HG03196 (cell line): ENCODE data around the gene ACACA.

Source experiments
- ATAC-seq: cut with Tn5 transposase; IDR thresholded peaks from one replicate; pipeline ENCODE4 v1.9.1; 2021; ENCODE audit not compliant: unreplicated experiment

ACACA gene

DNA sequence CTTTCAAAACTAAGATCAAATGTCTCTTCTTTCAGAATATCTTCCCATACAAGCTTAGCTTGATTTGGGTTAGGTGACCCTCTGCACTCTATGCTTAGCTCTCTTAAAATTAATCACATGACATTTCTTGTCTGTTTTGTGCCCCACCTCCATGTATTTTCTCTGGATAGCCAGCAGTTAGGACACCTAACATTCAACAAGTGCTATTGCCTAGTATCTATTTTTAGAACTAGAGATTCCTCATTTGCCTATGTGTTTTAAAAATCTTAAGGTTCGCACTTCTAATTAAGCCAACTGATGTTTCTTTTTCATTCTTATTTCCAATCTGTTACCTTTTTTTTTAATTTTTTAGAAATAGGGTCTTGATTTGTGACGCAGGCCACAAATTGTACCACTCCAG, 160.6 kb downstream of the ACACA start:
- ATAC-seq = no peak

DNA sequence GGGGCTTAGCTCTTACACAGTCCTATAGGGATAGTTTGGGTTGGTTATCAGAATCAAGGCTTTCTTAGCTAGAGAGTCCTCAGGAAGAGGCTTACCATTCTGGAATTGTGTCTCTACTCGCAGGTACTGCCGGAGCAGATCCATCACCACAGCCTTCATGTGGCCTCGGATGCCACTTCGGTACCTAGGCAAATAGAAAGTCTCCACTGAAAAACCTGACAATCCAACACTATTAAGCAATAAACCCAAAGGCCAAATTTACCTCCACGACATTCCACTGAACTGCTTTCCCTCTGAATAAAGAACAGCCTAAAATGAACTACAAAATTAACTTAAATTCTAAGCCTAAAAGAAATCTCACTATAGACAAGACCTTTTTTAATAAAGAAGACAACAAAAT, 166.3 kb downstream of the ACACA start:
- ATAC-seq = no peak

DNA sequence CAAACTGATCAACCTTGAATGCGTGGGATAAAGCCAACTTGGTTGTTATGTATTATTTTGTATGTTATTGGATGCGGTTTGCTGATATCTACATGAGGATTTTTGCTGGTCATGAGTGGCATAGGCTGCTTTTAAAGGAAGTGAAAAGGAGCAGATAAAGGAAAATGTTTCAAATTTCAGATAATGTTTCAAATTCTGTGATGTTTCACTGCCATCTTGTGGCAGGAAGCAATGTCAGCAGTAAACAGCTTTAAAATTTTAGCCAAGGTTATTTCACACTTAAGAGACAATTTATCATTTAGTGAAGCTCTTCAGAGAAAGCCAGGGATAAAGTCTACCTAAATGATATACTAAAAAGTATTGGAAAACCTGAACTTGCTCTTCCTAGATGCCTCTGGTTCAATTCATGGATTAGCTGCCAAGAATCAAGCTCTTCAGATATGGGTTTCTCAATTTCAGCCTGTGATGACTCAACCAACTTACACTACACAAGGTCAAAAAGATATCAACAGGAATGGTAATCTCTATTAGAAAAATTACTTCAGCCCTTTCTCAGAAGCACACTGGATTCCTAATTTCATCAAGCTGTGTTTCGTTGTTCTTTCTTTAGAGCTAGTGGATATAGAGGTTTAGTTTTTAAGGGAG, 166.8 kb downstream of the ACACA start:
- no peak for ATAC-seq

DNA sequence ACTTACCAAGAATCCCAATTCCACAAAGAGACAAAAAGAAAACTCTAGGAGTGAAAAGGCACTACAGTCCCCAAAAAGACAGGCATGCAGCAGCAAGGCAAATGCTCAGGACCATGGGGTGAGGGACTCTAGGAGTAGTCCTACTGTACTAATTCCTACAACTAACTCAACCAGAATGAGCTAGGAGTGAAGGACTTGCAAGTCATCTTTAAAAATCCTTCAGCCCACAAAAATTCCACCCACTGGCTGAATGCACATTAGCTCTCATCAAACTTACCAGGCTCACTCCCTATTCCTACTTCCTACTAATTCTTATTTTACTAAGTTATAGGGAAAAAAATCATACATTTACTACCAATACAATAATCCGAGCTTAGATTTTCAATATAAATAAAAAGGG, 172.5 kb downstream of the ACACA start:
- ATAC-seq = no peak

DNA sequence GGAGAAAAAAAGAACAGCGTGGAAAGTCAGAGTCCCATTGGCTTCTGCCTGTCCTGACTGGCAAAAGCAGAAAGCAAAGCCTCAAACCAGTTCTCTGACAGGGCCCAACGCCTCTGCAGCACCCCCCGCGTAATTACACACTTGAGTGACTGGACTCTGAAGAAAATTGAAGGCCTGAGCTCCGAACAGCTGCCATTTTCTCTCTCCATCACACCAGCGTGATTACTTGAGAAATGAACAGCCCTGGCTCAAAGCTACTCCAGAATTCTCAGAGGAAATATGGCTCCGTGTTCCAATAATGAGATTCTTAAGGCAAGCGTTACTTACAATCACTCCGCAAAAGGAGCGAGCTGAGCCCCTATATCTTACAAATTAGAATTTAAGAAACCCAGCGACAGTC, 173.6 kb downstream of the ACACA start:
- no peak for ATAC-seq

DNA sequence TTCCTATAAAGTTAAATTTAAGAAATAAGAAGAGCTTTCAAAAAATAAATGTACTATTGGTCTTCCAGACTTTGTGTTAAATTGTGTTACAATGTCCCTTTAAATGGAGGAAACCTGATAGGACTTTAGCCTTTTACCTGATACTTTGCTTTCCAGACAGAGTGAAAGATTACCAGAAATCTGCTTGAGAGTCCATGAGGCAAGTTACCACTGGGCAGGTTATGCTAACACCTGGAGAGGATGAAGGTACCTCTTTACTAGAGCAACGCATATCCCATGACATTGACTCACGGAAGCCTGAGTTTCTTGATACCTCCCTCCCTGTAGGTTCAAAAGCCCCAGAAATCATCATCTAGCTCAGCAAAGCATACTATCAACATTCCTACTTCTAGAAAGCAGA, 174.7 kb downstream of the ACACA start:
- ATAC-seq = no peak

DNA sequence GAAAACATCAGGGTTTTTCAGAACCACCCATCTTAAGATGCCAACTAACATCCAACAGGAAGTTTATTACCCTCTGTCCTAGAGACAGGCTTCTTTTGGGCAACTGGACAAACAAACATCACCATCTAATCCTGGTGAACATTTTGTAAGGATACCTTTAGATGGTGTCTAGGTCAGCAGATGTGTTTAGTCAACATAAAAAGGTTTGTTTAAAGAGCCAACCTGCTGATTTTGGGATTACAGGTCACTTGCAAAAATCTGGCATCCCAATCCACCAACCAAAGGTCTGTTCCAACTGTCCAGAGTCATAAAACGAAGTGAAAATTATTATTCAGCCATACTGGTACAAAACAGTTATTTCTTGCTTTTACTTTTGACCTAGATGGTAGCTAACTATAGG, 176.0 kb downstream of the ACACA start:
- ATAC-seq = no peak

DNA sequence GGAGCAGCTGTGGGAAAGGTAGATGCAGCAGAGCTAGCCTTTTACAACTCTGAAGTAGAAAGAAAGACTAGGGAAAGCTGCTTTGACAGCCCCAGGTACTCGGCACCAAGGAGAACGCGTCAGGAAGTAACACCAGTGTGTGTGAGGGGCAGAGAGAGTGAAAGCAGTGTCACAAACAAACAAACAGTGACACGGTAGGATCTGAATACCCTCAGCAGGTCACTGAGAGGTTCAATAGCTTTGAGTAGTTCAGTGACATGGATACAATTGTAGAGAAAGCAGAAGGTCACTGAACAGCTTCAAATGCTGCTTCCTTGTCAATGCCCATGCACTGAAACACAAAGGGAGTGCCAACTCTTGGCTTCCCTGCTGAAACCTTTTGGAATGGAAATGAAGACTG, 181.2 kb downstream of the ACACA start:
- ATAC-seq = no peak

DNA sequence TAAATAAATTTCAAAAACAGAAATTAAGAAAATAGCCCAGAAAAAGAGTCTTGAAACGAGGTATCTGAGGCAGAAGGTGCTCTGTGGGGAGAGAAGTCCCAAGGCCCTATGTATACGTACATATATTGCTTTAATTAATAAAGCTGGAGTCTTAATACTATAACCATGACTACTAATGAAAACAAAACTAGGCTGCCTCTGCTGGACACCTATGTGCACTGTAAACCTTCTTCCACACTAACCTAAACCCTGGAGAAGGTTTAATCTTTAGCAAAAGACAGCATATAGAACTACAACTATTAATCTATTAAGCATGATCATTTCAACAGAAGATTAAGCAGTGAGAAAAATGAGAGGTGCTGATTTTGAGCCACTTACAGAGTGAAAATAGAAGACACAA, 184.8 kb downstream of the ACACA start:
- ATAC-seq = no peak

DNA sequence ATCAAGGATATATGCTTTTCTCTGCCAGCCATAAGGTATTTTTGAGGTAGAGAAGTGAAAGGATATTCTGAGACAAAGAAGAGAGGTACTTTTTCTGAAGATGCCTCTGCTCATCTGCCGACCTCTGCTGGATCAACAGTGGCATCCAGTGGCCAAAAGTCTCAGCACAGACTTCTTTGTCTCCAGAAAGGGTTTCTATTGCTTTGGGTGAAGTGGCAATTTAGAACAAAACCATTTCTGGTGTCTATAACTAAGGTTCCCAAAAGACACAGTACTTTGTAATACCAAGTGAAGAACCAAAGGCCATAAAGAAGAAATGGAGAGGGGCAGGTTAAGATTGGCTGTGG, 186.1 kb downstream of the ACACA start:
- no peak for ATAC-seq

DNA sequence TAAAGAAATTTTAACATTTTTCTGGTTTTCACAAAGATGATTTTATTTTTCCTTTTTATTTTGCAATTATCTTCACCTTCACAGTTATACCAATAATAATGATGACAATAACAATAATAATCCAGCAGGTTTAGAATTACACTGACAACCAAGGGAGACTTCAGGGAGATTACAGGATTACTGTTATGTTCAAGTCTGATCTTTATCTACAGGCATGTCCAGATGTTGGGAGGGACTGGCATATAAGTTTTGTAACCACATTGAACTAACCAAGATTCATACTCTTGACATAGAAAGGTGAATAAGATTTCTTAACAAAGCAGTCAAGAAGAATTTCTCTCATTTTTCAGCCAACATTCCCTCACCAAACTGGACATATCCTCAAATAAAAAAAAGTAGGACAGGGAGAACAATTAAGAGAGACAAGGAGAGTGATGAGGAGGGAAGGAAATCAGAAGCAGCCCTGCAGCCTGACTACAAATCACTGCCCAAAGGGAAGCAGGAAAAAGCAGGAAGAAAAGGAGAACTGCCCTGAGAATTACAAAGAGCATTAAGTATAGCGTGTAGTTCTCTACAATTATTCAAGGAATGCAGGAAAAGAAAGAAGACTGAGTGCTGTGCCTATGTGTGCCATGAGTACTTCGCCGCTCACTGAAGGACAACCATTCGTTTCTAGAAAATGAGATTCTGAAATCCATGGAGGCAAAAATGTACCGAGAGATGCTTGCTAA, 186.6 kb downstream of the ACACA start:
- no peak for ATAC-seq

DNA sequence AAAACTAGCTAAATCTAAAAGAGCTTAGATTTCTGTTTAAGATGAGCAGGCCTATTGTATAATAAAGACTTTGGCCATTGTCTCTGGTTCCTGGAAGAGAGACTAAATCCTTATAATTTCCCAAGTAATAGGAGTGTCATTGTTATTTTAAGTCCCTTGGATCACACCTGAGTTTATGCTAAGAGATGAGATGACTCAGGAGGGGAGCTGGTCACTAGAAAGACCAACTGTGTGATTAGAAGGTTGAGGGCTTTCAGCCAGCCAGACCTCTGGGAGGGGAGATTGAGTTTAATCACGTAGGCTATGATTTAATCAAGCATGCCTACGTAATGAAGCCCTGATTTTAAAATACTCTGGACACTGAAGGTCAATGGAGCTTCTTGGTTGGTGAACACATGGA, 187.8 kb downstream of the ACACA start:
- ATAC-seq = no peak

DNA sequence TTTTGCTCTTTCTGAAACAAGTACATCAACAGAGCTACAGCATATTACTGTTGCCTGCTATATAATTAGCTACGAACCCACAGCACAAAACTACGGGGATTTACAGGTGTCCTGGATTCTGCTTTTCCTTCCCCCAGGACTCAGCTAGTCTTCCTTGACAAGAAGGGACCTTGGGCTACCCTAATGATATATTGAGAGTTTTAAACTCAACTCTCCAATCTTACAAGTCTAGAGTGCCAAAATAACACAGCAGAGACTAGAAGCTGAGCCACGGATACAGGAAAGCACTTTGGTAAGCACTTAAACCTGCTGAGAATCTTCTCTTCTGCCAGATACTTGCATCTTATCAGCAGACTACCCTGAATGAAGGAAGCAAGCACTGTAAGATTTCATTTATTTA, 192.2 kb downstream of the ACACA start:
- no peak for ATAC-seq

DNA sequence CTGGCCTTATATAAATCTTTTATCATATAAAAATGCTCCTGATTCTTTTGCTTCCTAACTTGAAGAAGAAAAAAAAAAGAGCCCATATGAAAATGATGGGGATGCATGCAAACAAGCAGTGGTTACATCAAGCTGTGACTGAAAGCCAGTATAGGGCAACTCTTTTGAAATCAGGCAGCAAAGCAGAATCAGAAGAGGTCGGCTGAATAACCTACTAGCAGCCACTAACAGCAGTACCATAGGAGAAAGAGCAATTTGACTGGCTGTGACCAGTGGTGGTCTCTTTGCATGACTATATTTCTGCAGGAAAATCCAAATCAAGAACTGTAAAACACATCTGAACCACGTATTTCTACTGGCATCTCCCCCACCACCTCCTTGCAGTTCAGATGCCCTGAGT, 192.7 kb downstream of the ACACA start:
- ATAC-seq = no peak

DNA sequence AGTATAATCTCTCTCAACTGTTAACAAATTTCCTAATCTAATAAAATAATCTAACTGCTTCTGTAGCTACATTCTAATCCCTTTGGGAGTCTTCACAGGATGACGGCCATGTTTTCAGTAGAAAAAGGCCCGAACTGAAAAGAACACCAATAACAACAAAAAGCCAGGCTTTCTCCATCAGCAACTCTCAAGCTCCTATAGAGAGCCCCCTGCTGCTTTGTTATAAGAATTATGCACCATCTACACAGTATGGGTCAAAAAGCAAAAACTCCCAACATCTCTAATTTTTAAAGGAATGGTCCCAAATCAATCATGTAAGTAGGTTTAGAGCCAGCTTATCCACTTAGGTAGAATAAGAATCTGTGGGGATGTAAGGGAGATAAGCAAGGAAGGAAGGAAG, 194.5 kb downstream of the ACACA start:
- no peak for ATAC-seq

DNA sequence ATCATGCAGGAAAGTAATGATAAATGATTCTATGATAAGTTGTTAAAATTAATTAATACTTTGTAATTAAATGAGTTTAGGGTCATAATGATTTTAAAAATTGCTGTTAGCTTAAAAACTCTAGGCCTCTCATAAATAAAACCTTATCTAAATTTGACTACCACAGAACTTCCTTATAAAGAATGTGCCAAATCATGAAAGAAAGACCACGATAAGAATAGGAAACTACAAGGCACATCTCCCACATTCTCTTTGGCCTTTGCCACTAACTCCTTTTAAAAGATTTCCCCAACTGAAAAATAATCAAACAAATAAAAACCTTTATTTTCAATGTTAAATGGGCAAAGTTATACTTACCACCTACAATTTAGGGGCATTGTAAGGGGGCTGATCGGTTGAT, 195.5 kb downstream of the ACACA start:
- ATAC-seq = no peak

DNA sequence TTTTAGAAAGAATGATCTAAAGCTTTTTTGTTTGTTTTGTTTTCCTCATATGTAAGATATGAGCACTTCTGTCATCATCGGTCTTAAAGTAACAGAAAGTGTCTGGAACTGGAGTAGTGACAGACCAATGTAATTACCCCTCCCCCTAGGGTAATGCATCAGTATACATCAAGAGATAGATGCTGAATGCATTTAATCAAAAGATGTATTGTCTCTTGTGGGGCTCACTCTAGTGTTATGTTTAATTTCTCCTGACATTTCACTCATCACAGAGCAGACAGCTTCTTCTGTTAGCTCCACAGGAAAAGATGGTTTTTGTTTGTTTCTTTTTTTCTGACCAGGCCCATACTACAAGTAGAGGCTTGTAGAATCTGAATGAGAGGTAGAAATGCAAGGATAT, 199.5 kb downstream of the ACACA start:
- ATAC-seq = no peak

DNA sequence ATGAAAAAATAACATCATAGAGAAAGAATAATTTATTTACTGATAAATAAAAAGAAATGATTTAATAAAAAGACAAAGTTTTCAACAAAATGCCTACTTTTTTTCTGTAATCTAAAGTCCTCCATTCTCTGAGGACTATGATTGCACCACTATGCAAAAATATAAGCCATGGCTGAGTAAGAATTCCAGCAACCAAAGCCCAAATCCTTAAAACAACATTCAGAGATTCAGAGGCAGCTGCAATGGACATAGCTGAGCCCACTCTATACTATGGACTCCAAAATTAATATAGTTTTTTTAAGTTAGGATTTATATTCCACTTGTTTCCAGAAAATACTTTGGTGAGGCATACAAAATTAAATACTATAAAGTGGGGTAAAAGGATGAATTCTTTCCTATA, 200.3 kb downstream of the ACACA start:
- no peak for ATAC-seq

DNA sequence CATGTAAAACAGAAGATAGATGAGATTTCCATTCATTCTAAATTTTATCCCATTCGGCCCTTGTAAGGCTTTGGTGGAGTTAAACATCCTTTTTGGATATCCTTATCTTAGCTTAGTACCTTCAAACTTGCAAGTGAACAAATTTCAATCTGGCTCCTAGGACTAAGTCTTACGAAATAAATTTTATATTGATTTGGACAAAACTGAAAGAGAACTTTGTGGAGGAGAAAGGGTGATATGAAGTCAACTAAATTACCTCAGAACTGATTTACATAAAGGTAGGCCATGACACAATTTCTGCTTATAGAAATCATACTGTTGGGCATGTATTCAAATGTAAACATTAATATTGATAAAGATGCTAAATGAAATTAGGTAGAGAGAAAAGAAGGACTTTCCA, 206.1 kb downstream of the ACACA start:
- ATAC-seq = no peak

DNA sequence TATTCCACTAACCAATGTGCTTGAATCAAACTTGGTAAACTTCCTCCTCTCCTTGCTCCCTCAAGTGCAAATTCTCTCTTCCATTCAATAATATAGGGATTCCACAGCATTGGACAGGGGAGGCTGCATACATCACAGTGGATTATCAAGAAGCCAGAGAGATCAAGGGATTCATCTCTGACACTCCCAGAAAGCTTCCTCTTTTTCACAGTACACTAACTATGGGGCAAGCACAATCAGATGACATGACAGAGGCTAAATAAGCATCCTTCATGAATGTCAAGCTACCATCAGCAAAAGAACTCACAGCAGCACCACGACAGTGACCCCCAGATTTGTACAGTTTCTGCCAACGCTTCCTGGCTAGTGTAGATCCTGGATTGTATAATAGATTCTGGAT, 209.3 kb downstream of the ACACA start:
- no peak for ATAC-seq

DNA sequence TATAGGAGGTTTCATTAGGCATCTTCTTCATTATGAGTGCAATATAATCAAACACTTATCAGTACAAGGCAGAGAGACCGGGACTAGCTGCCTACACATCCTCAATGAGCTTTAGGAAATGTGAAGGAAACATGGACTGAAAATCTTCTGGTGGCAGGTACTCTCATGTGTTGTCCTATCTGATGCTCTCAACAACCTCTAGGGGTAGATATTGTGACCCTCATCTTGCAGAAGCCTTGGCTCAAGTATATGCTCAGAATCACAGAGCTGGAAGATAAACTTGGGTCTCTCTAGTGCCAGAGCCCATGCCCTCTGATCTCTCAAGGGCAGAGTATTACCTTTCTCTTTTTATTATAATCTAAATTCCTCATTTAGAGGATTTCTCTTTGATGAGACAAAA, 212.4 kb downstream of the ACACA start:
- no peak for ATAC-seq

DNA sequence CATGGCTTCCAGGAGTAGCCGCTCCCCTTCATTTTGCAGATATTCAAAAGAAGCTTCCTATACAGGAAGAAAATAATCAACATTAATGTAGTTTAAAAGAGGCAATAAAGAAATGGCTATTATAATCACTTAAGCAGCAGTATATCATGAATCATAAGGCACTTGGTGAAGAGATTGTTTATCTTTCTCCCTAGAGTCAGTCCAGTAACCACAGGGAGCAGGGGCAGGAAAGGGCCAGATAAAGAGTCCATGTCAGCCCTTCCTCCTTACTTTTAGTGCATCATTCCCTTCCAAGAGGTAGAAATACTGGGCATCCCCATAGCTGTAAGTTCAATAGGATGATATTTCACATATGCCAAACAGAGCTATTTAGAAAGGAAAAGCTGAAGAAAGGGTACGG, 215.4 kb downstream of the ACACA start:
- ATAC-seq = no peak

DNA sequence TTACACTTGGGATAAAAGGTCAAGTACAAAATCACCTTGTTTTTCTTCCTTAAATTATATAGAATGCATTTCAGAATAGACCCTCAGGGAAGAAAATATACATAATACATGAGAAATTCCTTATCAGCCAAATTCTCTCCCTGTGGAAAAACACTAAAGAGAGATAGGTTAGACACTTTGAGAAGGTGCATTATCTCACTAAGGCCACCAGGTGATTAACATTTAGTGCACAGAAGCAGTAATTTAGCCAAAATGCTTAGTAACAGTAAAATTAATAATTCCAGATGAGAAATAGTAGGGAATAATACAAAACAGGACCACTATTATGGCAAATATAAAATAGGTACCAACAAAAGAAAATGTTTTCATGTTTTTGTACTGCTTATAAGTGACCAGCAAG, 216.1 kb downstream of the ACACA start:
- ATAC-seq = no peak
